GM21737 (cell line): ENCODE results near the gene TMEM47.

ENCODE experiments used
- ATAC-seq: cut with Tn5 transposase; IDR thresholded peaks from one replicate; pipeline ENCODE4 v1.9.1; 2021; ENCODE audit warnings: mild to moderate bottlenecking, moderate library complexity; ENCODE audit not compliant: unreplicated experiment

The TMEM47 gene

DNA sequence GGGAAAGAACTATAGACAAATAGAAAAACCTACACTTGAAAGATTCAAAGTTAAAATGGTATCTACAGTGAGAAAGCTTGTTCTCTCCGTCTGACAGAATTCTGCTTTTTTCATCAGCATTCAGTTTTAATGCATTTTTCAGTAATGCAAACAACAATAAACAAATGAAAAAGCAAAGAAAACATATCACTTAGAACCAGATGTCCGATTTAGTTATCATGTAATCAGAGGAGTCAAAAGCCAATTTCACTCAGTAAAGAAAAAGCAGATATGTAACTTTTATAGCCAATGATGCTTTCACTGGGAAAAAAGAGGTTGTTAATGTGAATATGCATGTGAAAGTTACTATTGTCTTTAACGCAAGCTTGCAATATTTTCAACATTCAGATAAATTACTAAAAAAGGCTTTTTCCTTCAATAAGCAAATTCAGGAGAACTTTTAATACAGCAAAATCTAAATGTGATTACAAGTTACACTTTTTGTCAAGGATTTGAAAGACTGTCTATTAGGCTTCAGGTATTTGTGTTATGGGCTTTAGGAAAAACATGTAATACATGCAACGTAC is 70.7 kb downstream of the TMEM47 start:
- no peak for ATAC-seq

DNA sequence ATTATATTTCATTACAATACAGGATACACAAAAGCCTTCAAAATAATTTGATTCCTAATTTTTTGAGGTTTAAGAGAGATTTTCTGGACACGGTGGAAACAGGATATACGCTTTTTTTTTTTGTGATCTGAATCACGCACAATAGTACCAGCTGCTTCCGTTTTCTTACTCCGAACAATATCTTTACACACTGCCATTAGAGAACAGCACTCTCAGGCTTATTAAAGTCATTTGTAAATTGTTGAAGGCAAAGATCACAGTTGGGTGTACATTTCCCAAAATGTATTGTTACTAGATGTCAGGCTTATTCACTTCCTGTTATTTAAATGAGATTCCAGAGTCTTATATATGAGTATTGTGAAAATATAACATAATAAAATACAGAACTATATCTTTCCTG is 71.5 kb downstream of the TMEM47 start:
- no peak for ATAC-seq

DNA sequence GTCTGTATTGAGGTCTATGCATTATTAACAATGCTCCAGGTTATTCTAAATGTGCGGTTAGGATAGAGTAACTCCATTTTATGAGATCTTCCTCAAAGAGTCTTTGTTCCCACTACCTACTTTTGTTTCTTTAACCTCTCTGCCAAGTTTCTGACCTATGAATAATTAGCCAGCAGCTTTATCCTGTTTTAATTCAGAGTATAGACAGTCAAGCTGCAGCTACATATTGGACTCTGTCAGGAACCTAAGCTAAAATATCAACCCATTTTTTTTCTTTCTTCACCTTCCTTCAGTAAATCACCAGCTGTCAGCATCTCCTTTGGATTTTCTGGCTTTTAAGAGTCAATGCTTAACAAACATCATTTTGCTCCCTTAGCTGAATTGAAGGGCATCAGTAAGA is 72.3 kb downstream of the TMEM47 start:
- no peak for ATAC-seq

DNA sequence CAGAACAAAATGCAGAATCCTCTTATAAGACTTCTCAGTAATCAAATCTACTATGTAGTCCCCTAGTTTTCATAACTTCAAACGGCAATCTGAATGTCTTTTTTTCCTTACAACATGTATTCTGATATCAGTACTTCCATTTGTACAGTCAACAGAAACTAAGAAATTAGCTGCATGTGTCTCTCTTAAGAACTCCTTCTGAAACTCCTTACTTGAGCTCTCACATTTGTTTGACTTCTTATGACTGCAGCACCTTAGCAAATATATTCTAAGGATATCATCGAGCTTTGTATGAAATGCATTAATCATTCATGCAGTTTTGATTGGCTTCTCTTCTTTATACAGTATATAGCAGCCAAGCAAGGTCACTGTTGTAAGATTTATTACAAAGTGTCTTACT is 77.0 kb downstream of the TMEM47 start:
- no peak for ATAC-seq

DNA sequence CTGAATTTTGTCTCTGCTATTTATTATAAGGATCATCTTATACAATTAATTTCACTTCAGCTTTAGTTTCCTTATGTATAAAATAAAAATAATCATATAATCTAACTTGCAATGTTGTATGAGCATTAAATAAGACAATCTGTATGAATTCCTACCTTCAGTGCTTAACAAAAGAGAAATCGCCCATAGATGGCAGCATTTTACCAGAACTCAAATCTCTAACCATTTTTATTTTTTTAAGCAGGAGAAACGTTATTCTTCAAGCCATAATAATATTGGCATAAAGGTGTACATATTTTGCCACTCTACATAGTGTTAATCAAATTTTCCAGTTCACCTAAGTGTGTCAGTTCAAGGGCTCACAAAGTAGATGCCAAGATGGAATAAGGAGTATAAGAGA is 78.8 kb downstream of the TMEM47 start:
- no peak for ATAC-seq
